Body of pancreas (tissue), 4 donors: ENCODE results near the gene MYH15. TPM values are rescaled to one million over a fixed set of nuclear protein-coding genes. Genes with fewer than 3 reads are reported as not detected.

Source experiments
- ATAC-seq: fragments of 150-250 bp; one replicate; pipeline ENCODE4 v1.9.1; 2016
- DNase-seq, 4 donors: peaks; one replicate each; pipeline ENCODE4 v3.0.0-alpha.2; 2019
- H3K27ac ChIP-seq, 4 donors: fragments of 200-600 bp; sonication (generic); 1 replicate in 3 of 4; 2 replicates in 1 of 4; pipeline versions ENCODE4 v1.5.1 to v1.6.1; 2016 to 2019; ENCODE audit warnings: mild to moderate bottlenecking in 1 of 4, mixed read lengths in 1 of 4, moderate library complexity in 1 of 4
- H3K27me3 ChIP-seq, 2 donors: fragments of 200-600 bp; sonication (generic); one replicate each; pipeline ENCODE4 v1.6.0; 2016; ENCODE audit warnings: mild to moderate bottlenecking in 1 of 2
- H3K36me3 ChIP-seq, 2 donors: fragments of 200-600 bp; sonication (generic); replicated peaks in 1 of 2; 2 replicates each; pipeline ENCODE4 v1.5.1; 2016; ENCODE audit warnings: low read depth in 2 of 2; ENCODE audit not compliant: insufficient read depth in 1 of 2
- H3K4me1 ChIP-seq: fragments of 200-600 bp; sonication (generic); one replicate; pipeline ENCODE4 v1.6.0; 2016
- H3K4me3 ChIP-seq, 2 donors: fragments of 200-600 bp; sonication (generic); 1 replicate in 1 of 2; 2 replicates in 1 of 2; pipeline ENCODE4 v1.5.1; 2016 to 2019
- H3K9me3 ChIP-seq, 3 donors: fragments of 200-600 bp; sonication (generic); 1 replicate in 2 of 3; 2 replicates in 1 of 3; pipeline ENCODE4 v1.5.1; 2016
- CTCF ChIP-seq, 7 experiments: fragments of 450-650 bp in 4 of 7; fragments of 200-600 bp in 3 of 7; sonication (generic) in 3 of 7; IDR thresholded peaks; one replicate each; pipeline ENCODE4 v1.5.1; 2016 to 2019; ENCODE audit warnings: antibody characterized with exemption in 7 of 7
- POLR2A ChIP-seq, 3 donors: fragments of 450-650 bp; IDR thresholded peaks; one replicate each; pipeline ENCODE4 v1.6.1; 2016; ENCODE audit warnings: antibody characterized with exemption in 3 of 3, mild to moderate bottlenecking in 2 of 3
- WGBS, 2 donors: methylation state at CpG; one replicate each; pipeline ENCODE4 v1.1.5; 2017; 5-methylcytosine and 5-hydroxymethylcytosine counted together
- intact Hi-C: fragments of 100-400 bp; cut with DNase I; formaldehyde crosslinking; loops from one replicate; pipeline ENCODE4 v1.15.1; 2023
- total RNA-seq, 2 donors: library from RNA; depleted of rRNA; stranded (reverse); fragments of >200 nt; gene quantifications; one replicate each; pipeline ENCODE4 v1.1.0, GENCODE V29; 2016

The MYH15 gene
- total RNA-seq = not detected

DNA sequence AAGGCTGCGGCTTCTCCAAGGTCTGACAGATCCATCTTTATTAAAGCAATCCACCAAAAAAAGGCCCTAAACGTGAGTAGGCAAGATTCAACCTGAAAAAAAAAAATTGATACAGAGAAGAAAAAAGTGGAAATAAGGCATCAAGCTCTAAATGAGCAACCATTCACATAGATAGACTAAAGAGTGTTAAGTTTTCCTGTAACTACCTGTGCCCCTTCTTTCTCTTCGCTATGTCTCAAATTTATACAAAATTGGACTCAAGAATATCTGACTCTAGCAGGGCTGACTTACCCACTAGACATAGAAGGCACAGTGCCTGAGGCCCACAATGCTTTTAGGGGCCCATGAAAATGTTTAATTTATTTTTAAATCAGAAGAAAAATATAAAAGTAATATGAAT is at the start of gene MYH15:
MYH15 (minus strand) TSS at position 101 of the 400 bp plus-strand sequence; CDS start at position 35, 66 bp downstream.
- TF ChIP-seq CTCF (IDR thresholded peaks at IDR 0.05) = no peak
- TF ChIP-seq POLR2A (IDR thresholded peaks at IDR 0.05) = no peak
- DNase-seq = no peak
- Histone ChIP-seq H3K4me1 (no peaks in the 10 kb centered on the region), H3K27ac (no peak within 1 kb of the TSS), H3K36me3 (no peaks in the 10 kb centered on the region), H3K9me3 (no peaks in the 10 kb centered on the region), H3K4me3 (no peak within 1 kb of the TSS), H3K27me3 (no peaks in the 10 kb centered on the region)
- ATAC-seq = no peak
- intact Hi-C loops = no loop called here
- WGBS, 2 donors = 87 to 90% methylated on average over 3 of the region's 3 CpGs

DNA sequence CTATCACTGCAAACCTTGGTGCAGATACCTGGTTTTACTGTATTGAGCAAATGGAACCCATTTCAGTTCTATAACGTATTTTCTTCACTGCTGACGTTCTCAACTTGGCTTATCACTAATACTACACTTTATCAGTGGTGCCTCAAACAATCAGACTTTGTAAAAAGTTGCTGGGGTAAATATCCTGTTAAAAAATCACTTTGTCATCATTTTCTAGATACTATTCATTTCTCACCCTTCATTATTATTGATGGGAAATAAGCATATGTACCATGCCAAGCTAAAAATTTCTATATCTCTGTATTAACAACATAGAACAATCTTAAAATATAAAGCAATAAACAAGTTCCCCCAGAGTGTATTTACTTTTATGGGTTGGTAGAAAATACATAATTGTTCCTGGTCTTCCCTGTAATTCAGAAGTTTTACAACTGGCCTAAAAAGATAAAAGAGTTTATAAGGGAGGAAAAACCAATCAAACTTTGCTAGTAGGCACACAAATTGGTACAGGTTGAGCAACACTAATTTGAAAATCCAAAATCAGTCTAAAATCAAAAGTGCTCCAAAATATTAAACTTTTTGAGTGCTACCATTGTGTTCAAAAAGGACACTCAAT is 45.7 kb upstream of the MYH15 start:
- 12 to 16% methylated on average over 2 of the region's 2 CpGs for WGBS, 2 donors
- Histone ChIP-seq H3K36me3 (no peaks in the 10 kb centered on the region), H3K27me3 (no peaks in the 10 kb centered on the region), H3K27ac (peak overlapping the region in 3 of 4 donors; percentile 49 to 72 (median 55)), H3K4me1 (peaks cover 11% of the 10 kb centered on the region), H3K9me3 (no peaks in the 10 kb centered on the region), H3K4me3 (no peak overlapping the region)
- TF ChIP-seq POLR2A (IDR thresholded peaks at IDR 0.05) (no peak), CTCF (IDR thresholded peaks at IDR 0.05) (no peak)
- ATAC-seq = no peak
- no peak for DNase-seq
- intact Hi-C loops = no loop called here

GRCh38 chr3:108554913-108555571 is 44.6 kb upstream of the MYH15 start:
- H3K27me3 ChIP-seq = no peaks in the 10 kb centered on the region
- no peak overlapping the region for H3K4me3 ChIP-seq
- H3K9me3 ChIP-seq = no peaks in the 10 kb centered on the region
- intact Hi-C loops = no loop called here
- no peaks in the 10 kb centered on the region for H3K36me3 ChIP-seq
- TF ChIP-seq CTCF (IDR thresholded peaks at IDR 0.05) = no peak
- no peak for TF ChIP-seq POLR2A (IDR thresholded peaks at IDR 0.05)
- peak overlapping the region in 3 of 4 donors; percentile 49 to 72 (median 55) for H3K27ac ChIP-seq
- H3K4me1 ChIP-seq = peaks cover 11% of the 10 kb centered on the region
- peak; percentile 55 for ATAC-seq
- WGBS, 2 donors = 37 to 41% methylated on average over 3 of the region's 3 CpGs
- no peak for DNase-seq

- no peaks in the 10 kb centered on the region for H3K27me3 ChIP-seq
- peak overlapping the region in 1 of 4 donors; percentile 72 for H3K27ac ChIP-seq
- no peak for TF ChIP-seq POLR2A (IDR thresholded peaks at IDR 0.05)
- no peak for TF ChIP-seq CTCF (IDR thresholded peaks at IDR 0.05)
- no peaks in the 10 kb centered on the region for H3K9me3 ChIP-seq
- ATAC-seq = no peak
- intact Hi-C loops = no loop called here
- no peak for DNase-seq
- H3K36me3 ChIP-seq = no peaks in the 10 kb centered on the region
- no peak overlapping the region for H3K4me3 ChIP-seq
- peaks cover 11% of the 10 kb centered on the region for H3K4me1 ChIP-seq
Measured at GRCh38 chr3:108554229-108554628, 43.8 kb upstream of the MYH15 start.
